Gastrocnemius medialis (tissue), 4 donors: Measurements from ENCODE around the gene G6PC2.

ENCODE experiments used
- CTCF ChIP-seq, 5 experiments: fragments of 450-650 bp in 3 of 5; fragments of 200-600 bp in 2 of 5; sonication (generic) in 2 of 5; IDR thresholded peaks in 4 of 5; conservative IDR thresholded peaks in 1 of 5; 1 replicate in 4 of 5; 2 replicates in 1 of 5; pipeline ENCODE4 v1.5.1; 2016 to 2019; ENCODE audit warnings: antibody characterized with exemption in 5 of 5, mild to moderate bottlenecking in 3 of 5, moderate library complexity in 3 of 5
- POLR2A ChIP-seq, 2 donors: fragments of 450-650 bp; IDR thresholded peaks; one replicate each; pipeline ENCODE4 v1.6.1; 2017; ENCODE audit warnings: antibody characterized with exemption in 2 of 2, mild to moderate bottlenecking in 2 of 2, moderate library complexity in 2 of 2

GRCh38 chr2:168915441-168916330, 14.6 kb downstream of the G6PC2 start:
- no peak for TF ChIP-seq CTCF (IDR thresholded peaks at IDR 0.05 in 4 of 5, conservative IDR thresholded peaks at IDR 0.05 in 1 of 5)
- no peak for TF ChIP-seq POLR2A (IDR thresholded peaks at IDR 0.05)
